Naive B cell (primary cell): ENCODE results near the gene OVOL3. TPM values are rescaled to one million over a fixed set of nuclear protein-coding genes. Genes with fewer than 3 reads are reported as not detected.
A peak's percentile ranks its signal among the peaks of the same experiment; 100 is the strongest.

Experiments
- ATAC-seq, 2 donors: fragments of 150-1000 bp; cut with Tn5 transposase; 2 replicates each; pipeline ENCODE4 v1.10.0; 2021; ENCODE audit warnings: low read depth in 2 of 2, mild to moderate bottlenecking in 2 of 2, moderate library complexity in 2 of 2
- DNase-seq: peaks from one replicate; pipeline ENCODE4 v3.0.0; 2022
- H3K27ac Mint-ChIP-seq, 6 donors: one replicate each; pipeline ENCODE4 v1.8.0; 2020 to 2022; ENCODE audit warnings: mild to moderate bottlenecking in 6 of 6, mixed read lengths in 6 of 6, moderate library complexity in 5 of 6, inconsistent platforms in 2 of 6
- H3K27me3 Mint-ChIP-seq, 3 donors: one replicate each; pipeline ENCODE4 v1.8.0; 2021 to 2022; ENCODE audit warnings: mixed read lengths in 3 of 3, mild to moderate bottlenecking in 1 of 3
- H3K36me3 Mint-ChIP-seq, 2 donors: one replicate each; pipeline ENCODE4 v1.8.0; 2020 to 2022; ENCODE audit warnings: mixed read lengths in 2 of 2, inconsistent platforms in 1 of 2, mild to moderate bottlenecking in 1 of 2
- H3K4me1 Mint-ChIP-seq, 3 donors: one replicate each; pipeline ENCODE4 v1.8.0; 2020 to 2022; ENCODE audit warnings: mixed read lengths in 3 of 3, inconsistent platforms in 1 of 3, mild to moderate bottlenecking in 1 of 3, moderate library complexity in 1 of 3
- H3K4me3 Mint-ChIP-seq, 8 donors: one replicate each; pipeline ENCODE4 v1.8.0; 2020 to 2022; ENCODE audit warnings: mild to moderate bottlenecking in 8 of 8, mixed read lengths in 8 of 8, moderate library complexity in 8 of 8, inconsistent platforms in 2 of 8
- H3K9me3 Mint-ChIP-seq, 7 donors: one replicate each; pipeline ENCODE4 v1.8.0; 2020 to 2022; ENCODE audit warnings: mixed read lengths in 7 of 7, mild to moderate bottlenecking in 5 of 7, inconsistent platforms in 2 of 7, moderate library complexity in 1 of 7
- polyA plus RNA-seq, 6 donors: library from polyadenylated mRNA; unstranded; fragments of 300-500 nt; fragmentation: Illumina TruSeq; gene quantifications; one replicate each; pipeline ENCODE4 v1.2.3, GENCODE V29; 2021; ENCODE audit warnings: low read depth in 6 of 6

The OVOL3 gene
- polyA plus RNA-seq, 6 donors from 2014 or later, result not detected

DNA sequence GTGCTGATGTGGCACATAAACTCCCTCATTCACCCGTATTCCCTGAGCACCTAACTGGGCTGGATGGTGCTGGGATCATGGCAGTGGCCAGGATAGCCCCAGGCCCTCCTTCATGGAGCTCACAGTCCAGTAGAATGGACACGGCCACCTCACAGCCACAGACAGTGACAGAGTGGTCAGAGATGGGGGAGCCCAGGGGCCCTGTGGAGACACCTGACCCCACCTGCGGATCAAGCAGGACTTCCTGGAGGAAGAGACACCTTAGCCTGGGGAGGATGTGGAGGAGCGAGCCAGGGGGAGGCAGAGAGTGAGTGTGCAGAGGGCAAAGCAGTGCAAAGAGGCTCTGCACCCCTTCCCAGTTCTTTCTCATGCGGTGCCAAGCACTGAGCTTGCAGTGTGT is 21.1 kb upstream of the OVOL3 start:
- Mint-ChIP-seq H3K9me3 (no peaks in the 10 kb centered on the region), H3K27ac (peak overlapping the region in 1 of 6 donors; percentile 58), H3K4me3 (no peak overlapping the region), H3K4me1 (no peaks in the 10 kb centered on the region), H3K27me3 (no peaks in the 10 kb centered on the region), H3K36me3 (no peaks in the 10 kb centered on the region)
- DNase-seq (no peak), ATAC-seq (no peak)

DNA sequence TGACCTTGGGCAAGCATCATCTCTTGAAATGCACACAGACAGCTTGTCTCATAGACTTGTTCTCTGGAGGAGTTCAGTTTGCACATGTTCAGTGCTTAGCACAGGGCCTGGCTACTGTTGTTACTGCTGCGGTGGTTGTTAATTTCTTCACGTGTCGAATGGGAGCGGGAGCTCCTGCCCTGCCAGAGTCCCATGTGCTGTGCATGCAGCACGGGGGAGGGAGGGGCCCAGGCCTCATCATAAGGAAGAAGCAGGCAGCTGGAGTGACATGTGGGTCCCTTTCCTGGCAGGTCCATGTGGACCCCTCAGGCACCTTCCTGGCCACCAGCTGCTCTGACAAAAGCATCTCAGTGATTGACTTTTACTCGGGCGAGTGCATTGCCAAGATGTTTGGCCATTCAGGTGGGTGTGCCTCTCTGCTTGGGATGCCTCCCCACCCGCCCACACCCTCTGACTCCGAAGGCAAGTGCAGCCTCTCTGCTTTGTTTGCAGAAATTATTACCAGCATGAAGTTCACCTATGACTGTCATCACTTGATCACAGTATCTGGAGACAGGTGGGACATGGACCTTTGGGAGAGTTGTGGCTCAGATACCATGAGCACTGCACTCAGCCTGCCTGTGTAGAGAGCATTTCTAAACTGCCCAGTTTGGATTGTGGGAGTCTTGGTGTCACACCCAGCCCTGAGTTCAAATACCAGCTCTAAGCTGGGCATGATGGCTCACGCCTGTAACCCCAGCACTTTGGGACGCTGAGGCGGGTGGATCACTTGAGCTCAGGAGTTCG is 19.8 kb upstream of the OVOL3 start:
- DNase-seq, result no peak
- H3K27ac Mint-ChIP-seq, result peak overlapping the region in 1 of 6 donors; percentile 62
- H3K36me3 Mint-ChIP-seq, result no peaks in the 10 kb centered on the region
- no peak for ATAC-seq
- H3K4me1 Mint-ChIP-seq, result no peaks in the 10 kb centered on the region
- no peaks in the 10 kb centered on the region for H3K27me3 Mint-ChIP-seq
- H3K9me3 Mint-ChIP-seq, result no peaks in the 10 kb centered on the region
- H3K4me3 Mint-ChIP-seq, result no peak overlapping the region

DNA sequence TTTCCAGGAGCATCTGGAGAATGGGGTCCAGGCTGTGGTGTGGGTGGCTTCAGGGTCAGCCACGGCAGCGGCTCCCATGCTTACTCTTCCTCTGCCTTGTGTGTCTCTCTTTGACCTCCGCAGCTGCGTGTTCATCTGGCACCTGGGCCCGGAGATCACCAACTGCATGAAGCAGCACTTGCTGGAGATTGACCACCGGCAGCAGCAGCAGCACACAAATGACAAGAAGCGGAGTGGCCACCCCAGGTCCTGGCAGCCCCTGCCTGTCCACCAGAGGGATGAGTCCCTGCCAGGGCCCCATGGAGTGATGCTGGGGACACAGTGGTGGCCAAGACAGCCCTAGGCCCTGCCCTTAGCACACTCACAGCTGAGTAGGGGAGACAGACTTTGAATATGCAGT is 18.4 kb upstream of the OVOL3 start:
- ATAC-seq (no peak), DNase-seq (no peak)
- no peaks in the 10 kb centered on the region for H3K9me3 Mint-ChIP-seq
- H3K27me3 Mint-ChIP-seq, result no peaks in the 10 kb centered on the region
- peak overlapping the region in 1 of 6 donors; percentile 44 for H3K27ac Mint-ChIP-seq
- no peaks in the 10 kb centered on the region for H3K4me1 Mint-ChIP-seq
- H3K36me3 Mint-ChIP-seq, result no peaks in the 10 kb centered on the region
- H3K4me3 Mint-ChIP-seq, result no peak overlapping the region

DNA sequence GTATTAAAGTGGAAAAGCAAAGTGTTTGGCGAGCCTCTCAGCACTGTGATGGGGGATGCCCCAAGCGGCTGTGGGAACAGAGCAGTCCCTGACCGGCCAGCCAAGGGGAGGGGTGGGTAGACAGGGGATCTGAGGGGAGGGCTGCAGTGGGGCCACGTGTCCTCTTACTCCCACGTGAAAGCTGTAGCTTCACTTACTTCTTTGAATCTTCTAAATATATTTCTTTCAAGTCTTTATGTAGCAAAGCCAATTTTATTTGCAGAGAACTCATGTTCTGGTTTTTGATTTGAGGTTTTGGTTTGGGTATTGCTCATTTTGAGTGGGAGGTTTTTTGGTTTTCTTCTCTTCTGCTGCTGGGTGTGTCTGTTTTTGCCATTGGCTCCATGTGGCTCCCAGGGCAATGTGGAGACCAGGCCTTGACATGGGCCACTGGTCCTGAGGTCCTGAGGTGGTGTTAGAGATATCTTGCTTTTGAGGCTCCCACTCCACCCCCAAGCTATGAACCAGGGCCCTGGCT is 17.7 kb upstream of the OVOL3 start:
- Mint-ChIP-seq H3K4me1 (no peaks in the 10 kb centered on the region), H3K9me3 (no peaks in the 10 kb centered on the region), H3K27me3 (no peaks in the 10 kb centered on the region), H3K27ac (peak overlapping the region in 2 of 6 donors; percentile 4 to 47), H3K4me3 (no peak overlapping the region), H3K36me3 (no peaks in the 10 kb centered on the region)
- no peak for DNase-seq
- ATAC-seq, result no peak

DNA sequence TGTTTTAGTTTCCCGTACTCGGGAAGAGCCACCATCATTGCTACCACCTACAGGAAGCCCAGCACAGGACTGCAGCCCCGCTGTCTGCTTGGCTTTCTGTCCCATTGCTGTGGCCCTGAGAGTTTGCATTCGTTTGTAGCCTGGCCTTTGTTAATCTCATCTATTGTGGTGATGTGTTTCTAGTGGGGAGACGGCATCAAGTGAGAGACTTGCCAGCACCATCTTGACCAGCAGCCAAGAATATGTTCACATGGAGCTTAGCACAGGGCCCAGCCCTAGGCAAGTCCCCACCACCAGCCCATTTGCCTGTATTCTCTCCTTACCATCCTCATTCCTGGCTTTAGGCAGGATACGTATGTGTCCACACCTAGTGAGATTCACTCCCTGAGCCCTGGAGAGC is 17.3 kb upstream of the OVOL3 start:
- H3K36me3 Mint-ChIP-seq, result no peaks in the 10 kb centered on the region
- ATAC-seq, result no peak
- H3K4me1 Mint-ChIP-seq, result no peaks in the 10 kb centered on the region
- no peak overlapping the region for H3K4me3 Mint-ChIP-seq
- H3K27ac Mint-ChIP-seq, result peak overlapping the region in 2 of 6 donors; percentile 6 to 58
- H3K9me3 Mint-ChIP-seq, result no peaks in the 10 kb centered on the region
- DNase-seq, result no peak
- no peaks in the 10 kb centered on the region for H3K27me3 Mint-ChIP-seq

DNA sequence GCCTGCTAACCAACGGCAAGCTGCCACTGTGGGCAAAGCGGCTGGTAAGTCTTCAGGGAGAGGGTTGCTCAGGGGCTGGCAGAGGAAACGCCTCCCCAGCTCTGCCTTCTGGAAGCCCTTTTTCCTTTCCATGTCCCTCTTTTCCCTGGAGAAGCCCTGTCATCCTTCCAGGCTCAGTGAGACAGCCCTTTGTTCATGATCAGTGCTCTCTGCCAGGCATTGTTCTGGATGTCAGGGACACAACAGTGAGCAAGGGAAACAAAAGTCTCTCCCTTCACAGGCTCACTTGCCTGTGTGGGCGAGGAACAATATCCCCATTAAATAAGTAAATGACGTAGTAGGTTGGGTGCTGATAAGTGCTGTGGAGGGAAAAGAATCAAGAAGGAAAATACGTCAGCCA is 13.9 kb upstream of the OVOL3 start:
- no peak overlapping the region for H3K27ac Mint-ChIP-seq
- H3K4me3 Mint-ChIP-seq, result no peak overlapping the region
- ATAC-seq (no peak), DNase-seq (no peak)
- no peaks in the 10 kb centered on the region for H3K4me1 Mint-ChIP-seq
- no peaks in the 10 kb centered on the region for H3K27me3 Mint-ChIP-seq
- H3K36me3 Mint-ChIP-seq, result no peaks in the 10 kb centered on the region
- H3K9me3 Mint-ChIP-seq, result no peaks in the 10 kb centered on the region

DNA sequence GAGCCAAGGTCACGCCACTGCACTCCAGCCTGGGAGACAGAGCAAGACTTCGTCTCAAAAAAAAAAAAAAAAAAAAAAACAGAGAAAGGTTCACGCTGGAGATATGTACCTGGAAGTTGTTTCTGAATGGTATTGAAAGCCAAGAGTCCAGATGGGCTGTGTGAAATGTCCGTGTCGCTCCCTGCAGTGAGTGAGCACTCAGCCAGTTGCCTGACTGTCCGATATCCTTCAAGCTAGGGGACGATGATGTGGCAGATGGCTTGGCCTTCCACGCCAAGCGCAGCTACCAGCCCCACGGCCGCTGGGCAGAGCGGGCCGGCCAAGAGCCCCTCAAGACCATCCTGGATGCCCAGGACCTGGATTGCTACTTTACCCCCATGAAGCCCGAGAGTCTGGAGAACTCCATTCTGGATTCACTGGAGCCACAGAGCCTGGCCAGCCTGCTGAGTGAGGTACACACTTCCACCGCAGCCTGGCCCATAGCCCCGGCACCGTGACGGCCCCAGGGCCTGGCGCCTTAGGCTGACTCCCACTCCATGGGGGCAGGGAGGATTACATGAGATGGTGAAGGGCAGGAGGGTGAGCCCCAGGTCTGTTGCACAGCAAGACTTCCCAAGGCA is 11.7 kb upstream of the OVOL3 start:
- H3K36me3 Mint-ChIP-seq, result no peaks in the 10 kb centered on the region
- H3K27ac Mint-ChIP-seq, result peak overlapping the region in 1 of 6 donors; percentile 24
- no peaks in the 10 kb centered on the region for H3K4me1 Mint-ChIP-seq
- H3K4me3 Mint-ChIP-seq, result no peak overlapping the region
- no peaks in the 10 kb centered on the region for H3K9me3 Mint-ChIP-seq
- no peak for DNase-seq
- no peak for ATAC-seq
- no peaks in the 10 kb centered on the region for H3K27me3 Mint-ChIP-seq

DNA sequence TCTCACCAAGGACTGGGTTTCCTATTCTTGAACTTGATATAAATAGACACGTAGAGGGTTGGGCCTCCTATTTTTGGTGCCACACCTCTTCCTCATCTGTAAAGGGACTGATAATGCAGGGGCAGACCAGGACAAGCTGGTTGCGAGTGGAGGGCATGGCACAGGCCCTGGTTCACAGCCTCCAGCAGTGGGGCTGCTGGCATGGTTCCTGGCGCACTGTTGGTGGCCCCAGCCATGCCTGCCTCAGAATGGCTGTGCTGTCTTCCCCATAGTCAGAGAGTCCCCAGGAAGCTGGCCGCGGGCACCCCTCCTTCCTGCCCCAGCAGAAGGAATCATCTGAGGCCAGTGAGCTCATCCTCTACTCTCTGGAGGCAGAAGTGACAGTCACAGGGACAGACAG is 10.5 kb upstream of the OVOL3 start:
- H3K36me3 Mint-ChIP-seq, result no peaks in the 10 kb centered on the region
- DNase-seq, result no peak
- no peak for ATAC-seq
- H3K27me3 Mint-ChIP-seq, result no peaks in the 10 kb centered on the region
- H3K27ac Mint-ChIP-seq, result no peak overlapping the region
- no peaks in the 10 kb centered on the region for H3K4me1 Mint-ChIP-seq
- no peaks in the 10 kb centered on the region for H3K9me3 Mint-ChIP-seq
- H3K4me3 Mint-ChIP-seq, result peak overlapping the region in 1 of 8 donors; percentile 29

DNA sequence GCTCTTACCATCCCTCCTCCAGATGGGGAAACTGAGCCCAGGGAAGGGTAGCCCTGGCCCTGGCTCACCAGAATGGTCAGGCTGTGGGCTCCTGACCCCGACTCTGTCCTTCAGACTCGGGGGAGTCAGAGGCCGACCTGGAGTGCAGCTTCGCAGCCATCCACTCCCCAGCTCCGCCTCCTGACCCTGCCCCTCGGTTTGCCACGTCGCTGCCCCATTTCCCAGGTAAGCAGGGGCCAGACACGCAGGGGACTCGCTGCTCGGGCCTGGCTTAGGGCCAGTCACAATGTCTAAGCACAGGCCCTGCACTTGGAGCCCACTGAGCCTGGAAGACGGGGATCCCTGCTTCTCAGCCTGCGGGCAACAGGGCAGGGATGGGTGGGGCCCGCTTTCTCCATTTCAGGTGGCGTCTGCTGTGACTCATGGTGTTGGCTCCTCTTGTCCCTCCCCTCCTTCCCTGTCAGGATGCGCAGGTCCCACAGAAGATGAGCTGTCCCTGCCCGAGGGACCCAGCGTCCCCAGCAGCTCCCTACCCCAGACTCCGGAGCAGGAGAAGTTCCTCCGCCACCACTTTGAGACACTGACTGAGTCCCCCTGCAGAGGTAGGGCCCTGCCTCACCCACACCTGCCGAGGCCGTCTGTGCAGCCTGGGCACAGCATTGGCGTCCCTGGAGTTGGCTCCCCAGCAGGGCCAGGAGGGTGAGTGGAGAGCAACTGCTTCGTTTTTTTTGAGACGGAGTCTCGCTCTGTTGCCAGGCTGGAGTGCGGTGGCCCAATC is 9.2 kb upstream of the OVOL3 start:
- no peaks in the 10 kb centered on the region for H3K27me3 Mint-ChIP-seq

DNA sequence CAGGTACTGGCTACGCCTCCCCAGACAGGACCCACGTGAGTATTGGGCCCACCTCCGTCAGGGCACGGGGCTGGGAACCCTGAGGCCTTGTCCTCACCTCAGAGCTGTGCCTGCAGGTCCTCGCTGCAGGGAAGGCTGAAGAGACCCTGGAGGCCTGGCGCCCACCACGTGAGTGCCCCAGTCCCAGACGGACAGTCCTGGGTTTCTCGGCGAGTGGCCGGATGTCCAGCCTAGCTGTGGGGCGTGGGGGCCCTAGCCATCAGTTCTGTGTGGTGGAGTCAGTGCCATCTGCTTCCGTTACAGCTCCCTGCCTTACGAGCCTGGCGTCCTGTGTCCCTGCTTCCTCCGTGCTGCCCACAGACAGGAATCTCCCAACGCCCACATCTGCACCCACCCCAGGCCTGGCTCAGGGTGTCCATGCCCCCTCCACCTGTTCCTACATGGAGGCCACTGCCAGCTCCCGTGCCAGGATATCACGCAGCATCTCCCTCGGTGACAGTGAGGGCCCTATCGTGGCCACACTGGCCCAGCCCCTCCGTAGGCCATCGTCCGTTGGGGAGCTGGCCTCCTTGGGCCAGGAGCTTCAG is 7.8 kb upstream of the OVOL3 start:
- ATAC-seq (no peak), DNase-seq (no peak)
- Mint-ChIP-seq H3K4me3 (no peak overlapping the region), H3K9me3 (no peaks in the 10 kb centered on the region), H3K4me1 (peaks cover 0 to 3% (median 0%) of the 10 kb centered on the region in 3 donors), H3K36me3 (no peaks in the 10 kb centered on the region), H3K27me3 (no peaks in the 10 kb centered on the region), H3K27ac (peak overlapping the region in 1 of 6 donors; percentile 24)

More for the DNA sequence above, 9.2 kb upstream of the OVOL3 start:
- DNase-seq, result no peak
- H3K4me1 Mint-ChIP-seq, result peaks cover 0 to 3% (median 0%) of the 10 kb centered on the region in 3 donors
- H3K4me3 Mint-ChIP-seq, result no peak overlapping the region
- no peak overlapping the region for H3K27ac Mint-ChIP-seq
- H3K9me3 Mint-ChIP-seq, result no peaks in the 10 kb centered on the region
- no peak for ATAC-seq
- no peaks in the 10 kb centered on the region for H3K36me3 Mint-ChIP-seq

DNA sequence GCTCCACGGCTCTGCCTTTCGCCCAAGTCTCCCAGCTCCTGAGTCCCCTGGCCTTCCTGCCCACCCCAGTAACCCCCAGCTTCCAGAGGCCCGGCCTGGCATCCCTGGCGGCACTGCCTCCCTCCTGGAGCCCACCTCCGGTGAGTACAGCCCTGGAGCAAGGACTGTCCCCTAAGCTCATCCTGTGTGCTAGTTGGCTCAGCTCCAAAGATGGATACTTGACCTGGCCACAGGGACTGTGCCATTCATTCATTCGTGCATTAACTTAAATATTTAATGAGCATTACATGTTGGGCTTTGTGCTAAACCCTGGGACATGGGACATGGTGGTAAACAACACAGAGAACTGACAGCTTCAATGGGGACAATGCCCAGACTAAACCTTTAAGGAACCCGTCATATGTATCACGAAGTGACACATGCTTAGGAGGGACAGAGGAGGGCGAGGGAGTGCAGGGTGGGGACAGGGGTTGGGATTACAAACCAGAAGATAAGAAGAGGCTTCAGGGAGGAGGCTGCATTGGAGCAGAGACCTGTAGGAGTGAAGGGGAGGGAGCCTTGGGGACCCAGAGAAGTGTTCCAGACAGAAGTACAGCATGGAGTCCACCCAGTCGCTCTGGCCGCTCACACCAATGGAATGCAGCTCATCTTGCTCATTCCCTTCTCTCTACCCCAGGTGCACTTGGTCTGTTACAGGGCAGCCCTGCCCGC is 6.9 kb upstream of the OVOL3 start:
- DNase-seq (no peak), ATAC-seq (no peak)
- Mint-ChIP-seq H3K9me3 (no peaks in the 10 kb centered on the region), H3K36me3 (no peaks in the 10 kb centered on the region), H3K4me1 (peaks cover 0 to 3% (median 0%) of the 10 kb centered on the region in 3 donors), H3K27me3 (no peaks in the 10 kb centered on the region), H3K4me3 (no peak overlapping the region), H3K27ac (peak overlapping the region in 3 of 6 donors; percentile 28 to 42 (median 33))

DNA sequence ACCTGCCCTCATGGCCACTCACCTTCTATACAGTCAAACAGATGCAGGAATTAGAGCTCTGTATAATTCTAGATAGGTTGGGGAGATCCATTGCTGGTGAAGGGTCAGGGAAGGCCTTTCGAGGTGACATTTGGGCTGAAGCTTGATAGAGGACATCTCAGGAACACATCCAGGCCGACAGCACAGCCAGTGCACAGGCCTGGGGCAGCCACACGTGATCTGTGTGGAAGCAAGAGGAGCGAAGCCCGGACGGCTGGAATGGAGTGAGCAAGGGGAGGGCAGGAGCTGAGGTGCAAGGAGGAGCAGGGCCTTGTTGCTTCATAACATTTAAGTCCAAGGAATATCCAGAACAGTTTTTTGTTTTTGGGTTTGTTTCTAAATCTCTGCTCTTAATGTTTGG is 4.5 kb upstream of the OVOL3 start:
- H3K9me3 Mint-ChIP-seq, result no peaks in the 10 kb centered on the region
- H3K4me3 Mint-ChIP-seq, result no peak overlapping the region
- H3K27ac Mint-ChIP-seq, result peak overlapping the region in 1 of 6 donors; percentile 95
- no peaks in the 10 kb centered on the region for H3K27me3 Mint-ChIP-seq
- no peaks in the 10 kb centered on the region for H3K36me3 Mint-ChIP-seq
- DNase-seq (no peak), ATAC-seq (no peak)
- peaks cover 0 to 3% (median 0%) of the 10 kb centered on the region in 3 donors for H3K4me1 Mint-ChIP-seq

DNA sequence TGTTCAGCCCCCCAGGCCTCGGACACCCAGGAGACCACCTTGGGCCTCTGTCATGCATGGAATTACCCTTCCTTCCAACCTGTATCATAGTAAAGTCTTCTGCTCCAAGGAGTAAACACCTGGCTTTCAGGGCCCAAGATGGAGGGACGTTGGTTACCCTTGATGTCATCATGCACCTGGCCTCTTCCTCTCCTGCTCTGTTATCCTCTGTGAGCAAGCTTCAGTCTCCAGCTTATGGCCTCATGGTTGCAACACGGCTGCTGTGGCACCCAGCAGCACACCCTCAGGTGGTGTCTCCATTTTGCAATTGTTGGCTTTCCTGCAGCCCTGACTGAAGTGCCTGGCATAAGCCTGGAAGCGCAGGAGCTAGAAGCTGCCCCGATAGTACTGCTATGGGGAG is 4.0 kb upstream of the OVOL3 start:
- DNase-seq, result no peak
- peaks cover 0 to 3% (median 0%) of the 10 kb centered on the region in 3 donors for H3K4me1 Mint-ChIP-seq
- peak overlapping the region in 1 of 8 donors; percentile 21 for H3K4me3 Mint-ChIP-seq
- no peaks in the 10 kb centered on the region for H3K27me3 Mint-ChIP-seq
- H3K27ac Mint-ChIP-seq, result no peak overlapping the region
- H3K9me3 Mint-ChIP-seq, result no peaks in the 10 kb centered on the region
- no peaks in the 10 kb centered on the region for H3K36me3 Mint-ChIP-seq
- ATAC-seq, result no peak
